ENCODE data around the gene NEO1. TPM values are rescaled to one million over a fixed set of nuclear protein-coding genes. Genes with fewer than 3 reads are reported as not detected.

NEO1 gene
- polyA plus RNA-seq, 1 of the 3 experiments (the other 2 are of a cell fraction), result 13.1 TPM

- WGBS (ENCODE audit: low lambda C conversion rate), result 95% methylated on average over 3 of the region's 3 CpGs
These were observed 27.3 kb downstream of the NEO1 start for GRCh38 chr15:73079565-73079964.

More at GRCh38 chr15:73079565-73079964, 27.3 kb downstream of the NEO1 start:
- Histone ChIP-seq H3K4me3 (ENCODE audit: low read depth in 2 of 2, low read length in 1 of 2) (no peak overlapping the region), H3K36me3 (replicated peaks in 1 of 2; ENCODE audit: control insufficient read depth in 1 of 2, insufficient read depth in 2 of 2, low read length in 1 of 2) (no peaks in the 10 kb centered on the region), H3K9ac (no peak overlapping the region), H3K4me1 (ENCODE audit: control insufficient read depth in 1 of 2, insufficient read depth in 2 of 2, low read depth in 1 of 2, low read length in 1 of 2) (peaks cover 4 to 14% of the 10 kb centered on the region in 2 experiments; a peak in 3 of 4 replicates), H2AFZ (ENCODE audit: low read depth) (no peak overlapping the region), H3F3A (replicated peaks; ENCODE audit: insufficient read depth) (no peaks in the 10 kb centered on the region), H3K9me3 (no peaks in the 10 kb centered on the region), H3K4me2 (no peak overlapping the region), H3K27me3 (ENCODE audit: insufficient read depth) (no peaks in the 10 kb centered on the region), H3K9me2 (no peaks in the 10 kb centered on the region), H3K27ac (ENCODE audit: low read depth in 2 of 2, low read length in 1 of 2) (no peak overlapping the region), H4K20me1 (ENCODE audit: insufficient read depth) (no peaks in the 10 kb centered on the region), H3K79me2 (ENCODE audit: insufficient read depth) (no peaks in the 10 kb centered on the region)
- no peak for DNase-seq
- CTCF ChIA-PET, result interaction anchor here (0.7 to 1.1 kb wide), 4 partner anchors 26 to 357 kb away, joined by 3 to 4 read pairs (median 4); no protein-coding TSS in a partner anchor
- POLR2A ChIA-PET, result no interaction called here
- TF ChIP-seq ZBTB33 (IDR thresholded peaks at IDR 0.05; ENCODE audit: borderline replicate concordance, low read depth) (no peak), USF1 (IDR thresholded peaks at IDR 0.05; ENCODE audit: borderline replicate concordance, low read depth) (no peak), POLR2AphosphoS5 (IDR thresholded peaks at IDR 0.05; ENCODE audit: low read depth, low read length) (no peak), YY1 (IDR thresholded peaks at IDR 0.05; ENCODE audit: low read depth) (no peak), MAX (IDR thresholded peaks at IDR 0.05; ENCODE audit: low read depth) (no peak), FOSL2 (IDR thresholded peaks at IDR 0.05; ENCODE audit: borderline replicate concordance, low read depth) (no peak), IRF3 (IDR thresholded peaks at IDR 0.05; ENCODE audit: low read depth, low read length) (no peak), EZH2phosphoT487 (IDR thresholded peaks at IDR 0.05; ENCODE audit: borderline replicate concordance, low read depth) (no peak)
